H1 (cell line): Measurements from ENCODE around the gene CABCOCO1. TPM values are rescaled to one million over a fixed set of nuclear protein-coding genes. Genes with fewer than 3 reads are reported as not detected.

Source experiments
- BRCA1 ChIP-seq: IDR thresholded peaks from 2 replicates; pipeline ENCODE4 v1.6.1; 2012; ENCODE audit warnings: low read depth, low read length, improper control_type of control experiment
- polyA plus RNA-seq, 7 experiments: library from polyadenylated mRNA; depleted of rRNA in 3 of 7; stranded (reverse) in 5 of 7; unstranded in 2 of 7; fragments of >200 nt in 5 of 7; fragments of 200-250 nt in 2 of 7; gene quantifications; 1 replicate in 5 of 7; 2 replicates in 1 of 7; 4 replicates in 1 of 7; pipeline versions ENCODE4 v1.2.1 to v1.2.3, GENCODE V29; 2011 to 2013; ENCODE audit warnings: missing spikeins in 2 of 7, mixed read lengths in 2 of 7
- total RNA-seq: library from RNA; stranded (reverse); fragmentation: NEBNext Ultra II Directional; extraction: Animal tissue kit (Norgen Biotek cat#: 25700); gene quantifications from 2 replicates; pipeline ENCODE4 v1.2.1, GENCODE V29; 2021
- TF ChIP-seq, protein P1 (sequence below): IDR thresholded peaks from 2 replicates; pipeline ENCODE4 v1.6.1; 2012; ENCODE audit warnings: low read length, inconsistent platforms

CABCOCO1 gene
- total and polyA plus RNA-seq, 2 of the 8 experiments (the other 6 are each of a cell fraction or from before 2014, with no cell fraction given), result not detected

GRCh38 chr10:61621605-61622051 lies 41.1 kb upstream of the CABCOCO1 start (continued):
- TF ChIP-seq, protein P1, sequence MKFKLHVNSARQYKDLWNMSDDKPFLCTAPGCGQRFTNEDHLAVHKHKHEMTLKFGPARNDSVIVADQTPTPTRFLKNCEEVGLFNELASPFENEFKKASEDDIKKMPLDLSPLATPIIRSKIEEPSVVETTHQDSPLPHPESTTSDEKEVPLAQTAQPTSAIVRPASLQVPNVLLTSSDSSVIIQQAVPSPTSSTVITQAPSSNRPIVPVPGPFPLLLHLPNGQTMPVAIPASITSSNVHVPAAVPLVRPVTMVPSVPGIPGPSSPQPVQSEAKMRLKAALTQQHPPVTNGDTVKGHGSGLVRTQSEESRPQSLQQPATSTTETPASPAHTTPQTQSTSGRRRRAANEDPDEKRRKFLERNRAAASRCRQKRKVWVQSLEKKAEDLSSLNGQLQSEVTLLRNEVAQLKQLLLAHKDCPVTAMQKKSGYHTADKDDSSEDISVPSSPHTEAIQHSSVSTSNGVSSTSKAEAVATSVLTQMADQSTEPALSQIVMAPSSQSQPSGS, result no peak
- TF ChIP-seq BRCA1, result no peak
